Karpas-422 (cell line): ENCODE data around the gene SPTLC2. TPM values are rescaled to one million over a fixed set of nuclear protein-coding genes. Genes with fewer than 3 reads are reported as not detected.

Source experiments
- DNase-seq: peaks from one replicate; pipeline ENCODE4 v3.0.0-alpha.2; 2015
- H2AFZ ChIP-seq: fragments of 200-600 bp; sonication (generic); 2 replicates; pipeline ENCODE4 v1.6.1; 2014; ENCODE audit warnings: antibody characterized with exemption, low read length, mixed read lengths
- H3K27ac ChIP-seq: fragments of 200-600 bp; sonication (generic); 2 replicates; pipeline ENCODE4 v1.5.1; 2014; ENCODE audit warnings: mild to moderate bottlenecking, low read length, moderate library complexity
- H3K27me3 ChIP-seq: fragments of 200-600 bp; sonication (generic); 2 replicates; pipeline ENCODE4 v1.6.1; 2014; ENCODE audit warnings: low read length, mixed read lengths
- H3K36me3 ChIP-seq: fragments of 200-600 bp; sonication (generic); 2 replicates; pipeline ENCODE4 v1.6.1; 2014; ENCODE audit warnings: low read length, mixed read lengths; ENCODE audit not compliant: insufficient read depth
- H3K4me1 ChIP-seq: fragments of 200-600 bp; sonication (generic); 2 replicates; pipeline ENCODE4 v1.6.1; 2014; ENCODE audit warnings: mild to moderate bottlenecking, low read length, mixed read lengths
- H3K4me2 ChIP-seq: fragments of 200-600 bp; sonication (generic); 2 replicates; pipeline ENCODE4 v1.6.1; 2014; ENCODE audit warnings: low read length, low read depth, mild to moderate bottlenecking; ENCODE audit not compliant: poor library complexity, severe bottlenecking
- H3K4me3 ChIP-seq: fragments of 200-600 bp; sonication (generic); 2 replicates; pipeline ENCODE4 v1.5.1; 2014; ENCODE audit warnings: mild to moderate bottlenecking, antibody characterized with exemption, low read length, mixed read lengths
- H3K79me2 ChIP-seq: fragments of 200-600 bp; sonication (generic); 2 replicates; pipeline ENCODE4 v1.6.1; 2014; ENCODE audit warnings: mild to moderate bottlenecking, low read length, mixed read lengths
- H3K9ac ChIP-seq: fragments of 200-600 bp; sonication (generic); 2 replicates; pipeline ENCODE4 v1.6.0; 2014; ENCODE audit warnings: low read length
- H3K9me2 ChIP-seq: fragments of 200-600 bp; sonication (generic), shearing (Covaris generic); replicated peaks from 2 replicates; pipeline ENCODE4 v1.6.0; 2014; ENCODE audit warnings: mild to moderate bottlenecking, low read length, moderate library complexity; ENCODE audit not compliant: insufficient read depth
- H3K9me3 ChIP-seq: fragments of 300-700, 200-600 bp; sonication (generic); 2 replicates; pipeline ENCODE4 v1.6.1; 2014; ENCODE audit warnings: low read length, mixed read lengths
- H4K20me1 ChIP-seq: fragments of 200-600 bp; sonication (generic); 2 replicates; pipeline ENCODE4 v1.6.1; 2014; ENCODE audit warnings: mild to moderate bottlenecking, antibody characterized with exemption, low read length, low read depth; ENCODE audit not compliant: insufficient read depth
- small RNA-seq: library from RNA; depleted of rRNA; stranded (forward); fragments of <200 nt; gene quantifications from one replicate; pipeline ENCODE3, GENCODE V24; 2014
- total RNA-seq: library from RNA; depleted of rRNA; stranded (reverse); fragments of >200 nt; shearing (Covaris generic); gene quantifications from 2 replicates; pipeline ENCODE4 v1.2.3, GENCODE V29; 2014; ENCODE audit warnings: low replicate concordance; rRNA removed

SPTLC2 gene
- total RNA-seq, 1 experiment from 2014 or later: 97.0 TPM

DNA sequence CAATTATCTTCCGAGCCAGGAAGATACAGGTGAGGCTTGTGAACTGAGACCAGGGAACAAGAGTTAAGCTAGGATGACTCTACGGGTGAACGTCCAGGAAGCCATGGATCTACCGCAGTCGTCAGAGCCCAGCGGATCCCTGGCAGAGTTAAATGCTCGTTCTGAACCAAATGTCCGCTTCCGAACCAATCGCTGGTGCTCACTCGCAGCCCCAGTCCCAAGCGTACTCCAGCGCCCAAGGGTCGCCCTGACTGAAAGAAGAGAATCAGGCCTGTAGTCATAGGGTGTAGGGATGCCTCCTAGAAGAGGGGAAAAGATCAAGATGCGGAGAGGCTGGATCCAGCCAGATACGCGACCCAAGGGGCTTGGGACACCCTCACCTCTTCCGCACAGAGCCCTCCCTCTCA, 159.3 kb downstream of the SPTLC2 start:
- Histone ChIP-seq H3K9me2 (no peaks in the 10 kb centered on the region), H4K20me1 (peaks cover 29% of the 10 kb centered on the region), H3K9me3 (no peaks in the 10 kb centered on the region), H3K4me3 (peak overlapping the region; percentile 94), H3K27me3 (no peaks in the 10 kb centered on the region), H3K36me3 (peaks cover 35% of the 10 kb centered on the region), H3K27ac (peak overlapping the region; percentile 48), H3K79me2 (peaks cover 73% of the 10 kb centered on the region), H3K4me2 (peak overlapping the region; percentile 94), H3K4me1 (peaks cover 30% of the 10 kb centered on the region), H2AFZ (peak overlapping the region; percentile 84), H3K9ac (peak overlapping the region; percentile 87)
- DNase-seq: no peak

Small RNA genes within 50 kb of the gene (small RNA-seq; reads per million reads assigned to genes)
- gene COX6CP11: not detected
- not detected for gene RF00404
- gene RN7SL587P: not detected

Other genes with a start within 250 kb of the SPTLC2 start
- gene TMED8, start 239.5 kb downstream of the SPTLC2 start, total RNA-seq: 41.3 and 73.8 TPM in 2 replicates
- gene SAMD15, start 239.3 kb downstream of the SPTLC2 start, total RNA-seq: 2.2 and 3.3 TPM in 2 replicates
- 0.60 and 0.97 TPM in 2 replicates for gene NOXRED1, start 193.1 kb downstream of the SPTLC2 start, total RNA-seq
- gene VIPAS39, start 159.0 kb downstream of the SPTLC2 start, total RNA-seq: 33.9 and 39.0 TPM in 2 replicates
- gene AHSA1, start 158.5 kb downstream of the SPTLC2 start, total RNA-seq: 200 and 369 TPM in 2 replicates
- gene ISM2, start 117.8 kb downstream of the SPTLC2 start, total RNA-seq: 0.11 and 0.89 TPM in 2 replicates
- 13.5 and 17.1 TPM in 2 replicates for gene ALKBH1, start 91.4 kb upstream of the SPTLC2 start, total RNA-seq
- gene SLIRP, start 91.5 kb upstream of the SPTLC2 start, total RNA-seq: 204 and 470 TPM in 2 replicates
- 79.9 and 88.1 TPM in 2 replicates for gene SNW1, start 144.5 kb upstream of the SPTLC2 start, total RNA-seq
- gene ADCK1, start 183.5 kb upstream of the SPTLC2 start, total RNA-seq: 7.2 and 9.7 TPM in 2 replicates